Ishikawa (cell line): Measurements from ENCODE around the gene EPC2.

Source experiments
- FOXM1 ChIP-seq: IDR thresholded peaks from 2 replicates; pipeline ENCODE4 v1.6.1; 2012; ENCODE audit warnings: low read depth, borderline replicate concordance
- NFIC ChIP-seq: IDR thresholded peaks from 2 replicates; pipeline ENCODE4 v1.6.1; 2012
- REST ChIP-seq: IDR thresholded peaks from 2 replicates; pipeline ENCODE4 v1.6.1; 2012; ENCODE audit warnings: low read depth, mild to moderate bottlenecking
- TAF1 ChIP-seq: IDR thresholded peaks from 2 replicates; pipeline ENCODE4 v1.6.1; 2012; ENCODE audit warnings: low read depth, mild to moderate bottlenecking
- YY1 ChIP-seq: IDR thresholded peaks from 2 replicates; pipeline ENCODE4 v1.6.1; 2012; ENCODE audit warnings: low read depth
- TF ChIP-seq, protein P1 (sequence below): IDR thresholded peaks from 2 replicates; pipeline ENCODE4 v1.6.1; 2012

- no peak for TF ChIP-seq FOXM1
- TF ChIP-seq TAF1: no peak
- no peak for TF ChIP-seq REST
- TF ChIP-seq NFIC: no peak
- no peak for TF ChIP-seq YY1
- TF ChIP-seq, protein P1, sequence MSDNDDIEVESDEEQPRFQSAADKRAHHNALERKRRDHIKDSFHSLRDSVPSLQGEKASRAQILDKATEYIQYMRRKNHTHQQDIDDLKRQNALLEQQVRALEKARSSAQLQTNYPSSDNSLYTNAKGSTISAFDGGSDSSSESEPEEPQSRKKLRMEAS: no peak
Observed at GRCh38 chr2:148622366-148622765, 22.2 kb upstream of the EPC2 start.
